C4-2B (cell line): ENCODE data around the gene ARNT2.

ENCODE experiments used
- CTCF ChIP-seq: fragments of 450-650 bp; conservative IDR thresholded peaks from 2 replicates; pipeline ENCODE4 v1.5.1; 2017; ENCODE audit warnings: mild to moderate bottlenecking
- ZFX ChIP-seq: fragments of 450-650 bp; IDR thresholded peaks from 2 replicates; pipeline ENCODE4 v1.6.1; 2017

DNA sequence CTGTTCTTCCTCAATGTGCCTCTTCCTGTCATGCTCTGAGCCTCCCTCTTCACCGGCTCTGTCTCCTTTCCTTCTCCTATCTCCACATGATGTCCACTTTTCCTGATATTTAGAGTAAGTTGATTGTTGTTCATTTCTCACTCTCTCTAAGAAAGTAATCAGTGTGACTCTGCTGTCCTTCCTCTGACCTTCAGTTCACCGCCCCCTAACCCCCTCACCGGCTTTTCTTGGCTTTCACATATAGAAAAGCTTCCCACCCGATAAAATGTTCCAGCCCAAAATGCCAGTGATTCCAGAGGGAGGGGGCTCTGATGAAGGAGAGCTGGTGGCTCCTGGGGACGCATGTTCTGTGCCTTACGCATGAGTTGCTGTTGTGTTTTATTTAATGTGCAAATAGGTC is 170.4 kb downstream of the ARNT2 start:
- no peak for TF ChIP-seq CTCF
- no peak for TF ChIP-seq ZFX
